Fibroblast of upper back skin (primary cell): Measurements from ENCODE around the gene FANCC.

Experiments
- DNase-seq: peaks from one replicate; pipeline ENCODE4 v3.0.0-alpha.2; 2013

Gene FANCC

DNA sequence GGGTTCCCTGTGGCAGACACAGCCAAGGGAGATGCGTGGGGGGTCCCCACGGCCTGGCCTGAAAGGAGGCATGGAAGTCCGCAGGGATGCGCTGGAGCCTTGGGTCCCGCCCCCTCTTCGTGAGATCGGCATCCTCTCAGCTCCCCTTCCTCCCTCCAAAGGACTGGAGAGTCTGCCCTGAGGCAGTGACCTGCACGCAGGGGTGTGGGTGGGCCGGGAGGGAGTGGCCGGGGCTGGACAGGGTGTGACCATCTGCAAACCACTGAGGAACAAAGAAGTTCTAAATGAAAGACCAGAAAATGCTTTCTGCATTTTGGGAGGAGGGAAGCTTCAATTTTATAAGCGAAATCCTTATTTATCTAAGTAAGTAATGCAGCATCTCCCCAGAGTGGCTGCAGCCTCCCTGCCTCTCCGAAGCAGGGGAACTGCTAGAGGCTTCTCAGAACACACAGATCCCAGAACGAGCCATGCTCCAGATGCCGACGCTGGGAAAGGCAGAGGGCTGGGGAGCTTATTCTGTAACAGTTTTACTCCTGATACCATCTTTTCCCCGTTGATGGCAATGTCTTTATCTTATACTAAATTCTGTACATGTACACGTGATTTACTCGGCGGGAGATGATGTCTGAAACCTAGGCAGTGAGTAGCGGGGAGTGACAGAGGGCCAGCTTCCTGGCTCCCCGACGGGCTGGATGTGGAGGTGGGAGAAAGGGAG is 221.7 kb downstream of the FANCC start:
- no peak for DNase-seq

- no peak for DNase-seq
Measured at GRCh38 chr9:95094002-95094401, 223.5 kb downstream of the FANCC start.

DNA sequence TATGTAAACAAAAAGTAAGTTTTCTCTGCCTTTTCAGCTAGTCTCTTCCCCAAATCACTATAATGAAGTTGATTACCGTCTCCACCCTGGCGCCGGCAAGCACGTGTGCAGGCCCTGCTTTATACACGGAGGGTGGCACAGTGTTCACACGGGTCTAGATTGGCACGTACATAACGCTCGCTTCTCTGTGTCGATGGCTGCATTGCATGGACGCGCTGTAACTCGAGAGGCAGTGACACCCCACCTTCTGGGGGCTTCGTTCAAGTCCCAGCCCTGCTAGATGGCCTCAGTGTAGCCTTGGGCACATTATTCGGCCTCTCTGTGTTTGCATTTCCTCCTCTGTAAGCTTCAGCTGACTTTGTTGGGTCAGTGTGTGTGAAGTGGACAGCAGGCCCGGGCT is 223.9 kb downstream of the FANCC start:
- DNase-seq = no peak

DNA sequence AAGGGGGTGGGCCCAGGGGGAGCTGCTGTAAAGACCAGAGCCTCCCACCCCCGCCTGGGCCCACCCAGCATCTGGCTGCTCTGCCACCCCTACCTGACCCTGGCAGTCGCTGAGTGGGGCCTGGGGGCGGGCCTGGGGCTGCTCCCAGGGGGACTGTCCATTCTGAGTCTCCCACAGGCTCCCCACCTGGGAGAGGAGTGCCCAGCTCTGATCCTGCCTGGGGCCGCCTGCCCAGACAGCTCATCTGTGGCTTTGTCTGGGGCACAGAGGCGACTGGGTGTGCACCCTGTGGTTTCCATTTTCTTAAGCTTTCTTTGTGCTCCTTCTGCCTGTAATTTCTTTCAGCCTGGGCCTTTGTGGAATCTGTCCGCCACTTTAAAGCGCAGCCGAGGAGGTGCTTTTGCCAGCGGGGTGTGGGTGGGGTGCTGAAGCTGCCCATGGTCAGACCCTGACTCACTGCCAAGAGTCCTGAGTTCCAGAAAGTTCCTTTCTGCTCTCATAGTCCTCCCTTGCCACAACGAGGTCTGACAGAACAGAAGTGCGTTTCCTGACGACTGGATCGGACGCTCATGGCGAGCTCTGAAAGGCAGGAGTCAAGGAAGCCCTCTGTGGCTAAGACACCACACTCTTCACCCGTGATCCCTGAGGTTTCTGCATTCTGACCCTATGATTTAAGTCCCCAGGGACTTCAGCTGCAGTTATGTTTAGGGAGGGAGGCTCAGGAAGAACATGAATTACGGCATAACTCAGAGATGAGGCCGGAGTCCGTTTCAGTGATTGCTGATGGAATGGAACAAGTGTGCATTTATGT is 225.0 kb downstream of the FANCC start:
- peak; percentile 92 for DNase-seq

GRCh38 chr9:95091601-95092261 is 225.8 kb downstream of the FANCC start:
- DNase-seq = peak; percentile 64

DNA sequence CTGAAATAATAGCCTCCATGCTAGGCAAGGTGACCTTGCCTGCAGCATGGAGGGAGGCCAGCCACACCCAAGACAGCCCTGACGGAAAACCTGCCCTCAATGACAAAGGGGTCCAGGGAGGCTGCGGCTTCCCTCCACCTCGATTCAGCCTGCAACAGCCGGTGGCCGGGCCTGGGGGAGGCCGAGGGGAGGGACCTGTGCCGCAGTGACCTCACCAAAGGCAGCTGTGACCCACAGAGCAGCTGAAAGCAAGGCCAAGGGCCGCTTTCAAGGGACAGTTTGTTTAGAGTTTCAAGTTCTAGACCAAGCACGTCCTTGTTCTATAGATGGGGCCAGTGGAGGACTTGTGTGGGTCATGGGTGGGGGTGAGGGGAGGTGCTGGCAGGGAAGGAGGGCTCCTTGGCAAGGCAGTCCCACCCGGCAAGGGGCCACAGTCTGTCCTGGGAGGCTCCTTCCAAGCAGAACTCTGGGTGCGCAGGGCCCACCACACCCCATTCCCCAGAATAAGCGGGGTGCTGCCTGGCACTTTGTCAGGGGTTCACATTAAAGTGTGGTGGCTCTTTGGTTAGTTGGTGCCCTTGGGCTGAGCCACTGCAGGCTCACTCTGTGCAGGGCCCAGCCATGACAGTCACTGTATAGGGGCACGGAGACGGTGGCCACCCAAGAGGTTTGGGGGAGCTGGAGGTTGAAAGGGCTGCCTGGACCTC is 226.5 kb downstream of the FANCC start:
- no peak for DNase-seq

- no peak for DNase-seq
Measured at GRCh38 chr9:95090023-95090791, 227.3 kb downstream of the FANCC start.

GRCh38 chr9:95089257-95090022 is 228.1 kb downstream of the FANCC start:
- no peak for DNase-seq

- DNase-seq = no peak
Measured at GRCh38 chr9:95088421-95089161, 228.9 kb downstream of the FANCC start.

DNA sequence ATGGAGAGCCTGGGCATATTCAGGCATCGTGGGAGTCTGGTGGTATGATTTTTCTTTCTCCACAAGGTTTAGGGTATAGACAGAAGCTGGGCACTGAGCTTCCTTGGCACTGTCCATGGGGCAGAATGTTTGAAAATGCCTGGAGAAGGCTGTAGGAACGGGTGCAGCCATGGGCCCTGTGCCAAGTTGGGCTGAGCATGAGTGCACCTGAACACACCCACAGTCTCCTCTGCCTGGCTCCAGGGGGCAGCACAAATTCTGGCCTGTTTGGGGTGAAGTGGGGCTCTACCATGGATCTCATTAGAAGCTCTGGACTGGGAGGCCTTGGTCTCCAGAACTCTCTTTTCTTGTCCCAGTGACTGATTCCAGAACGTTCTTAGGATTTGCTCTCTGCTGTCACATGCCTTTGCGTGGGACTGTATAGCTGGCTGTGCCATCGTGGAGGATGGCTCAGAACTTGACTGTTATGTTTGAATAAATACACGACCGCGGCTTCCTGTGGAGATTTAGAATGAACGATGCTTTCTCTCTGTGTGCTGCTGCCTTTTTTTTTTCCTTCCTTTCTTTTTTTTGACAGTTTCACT is 229.8 kb downstream of the FANCC start:
- no peak for DNase-seq

DNA sequence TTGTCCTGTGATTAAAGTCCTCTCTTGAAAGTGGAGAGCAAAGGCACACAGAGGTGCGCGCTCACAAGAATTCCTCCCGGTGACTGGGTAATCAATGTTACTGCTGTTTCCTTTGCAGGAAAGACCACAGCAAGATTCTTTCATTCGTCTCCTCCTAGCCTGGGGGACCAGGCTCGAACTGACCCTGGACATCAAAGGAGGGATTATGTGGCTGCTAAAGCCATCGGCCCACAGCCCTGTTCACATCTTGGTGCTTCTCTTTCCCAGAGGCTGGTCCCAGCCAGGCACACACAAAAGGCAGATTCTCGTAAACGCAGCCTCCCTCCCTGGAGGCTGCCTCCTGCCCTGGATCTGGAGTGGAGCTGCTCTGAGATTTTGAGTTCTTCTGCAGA is 230.9 kb downstream of the FANCC start:
- no peak for DNase-seq

GRCh38 chr9:95085861-95086563 is 231.5 kb downstream of the FANCC start:
- no peak for DNase-seq

GRCh38 chr9:95085036-95085770 is 232.3 kb downstream of the FANCC start:
- no peak for DNase-seq

DNA sequence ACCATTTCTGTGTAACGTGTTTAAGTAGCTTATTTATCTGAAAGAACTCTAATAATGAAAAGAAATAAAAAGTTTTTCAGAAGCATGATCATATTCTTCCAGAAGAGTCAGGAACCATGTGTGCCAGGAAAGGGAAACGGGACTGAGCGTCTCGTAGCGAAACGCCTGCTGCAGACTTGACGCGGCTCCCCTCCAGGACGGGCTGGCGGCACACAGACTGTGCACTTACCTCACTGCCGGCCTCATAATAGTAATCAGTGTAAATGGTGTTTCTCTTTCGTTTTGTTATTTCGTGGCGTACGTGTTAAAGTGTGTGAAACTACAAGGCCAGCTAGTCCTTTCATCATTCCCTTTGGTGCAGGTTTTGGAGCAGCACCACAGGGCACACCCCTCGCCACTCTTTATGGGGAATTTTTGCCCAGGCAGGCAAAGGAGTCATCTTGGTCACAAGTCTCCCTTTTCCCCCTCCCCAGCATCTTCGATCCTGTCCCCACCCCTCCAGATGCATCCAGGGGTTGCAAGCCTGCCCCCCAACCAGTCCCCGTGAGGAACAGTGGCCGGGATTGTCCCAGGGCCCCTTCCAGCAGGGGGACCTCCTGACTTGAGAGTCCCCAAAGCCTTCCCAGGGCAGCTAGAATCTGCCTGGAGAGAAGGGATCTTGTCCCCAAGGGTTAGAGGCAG is 233.1 kb downstream of the FANCC start:
- no peak for DNase-seq

- DNase-seq = no peak
Measured at GRCh38 chr9:95083086-95083768, 234.3 kb downstream of the FANCC start.

DNA sequence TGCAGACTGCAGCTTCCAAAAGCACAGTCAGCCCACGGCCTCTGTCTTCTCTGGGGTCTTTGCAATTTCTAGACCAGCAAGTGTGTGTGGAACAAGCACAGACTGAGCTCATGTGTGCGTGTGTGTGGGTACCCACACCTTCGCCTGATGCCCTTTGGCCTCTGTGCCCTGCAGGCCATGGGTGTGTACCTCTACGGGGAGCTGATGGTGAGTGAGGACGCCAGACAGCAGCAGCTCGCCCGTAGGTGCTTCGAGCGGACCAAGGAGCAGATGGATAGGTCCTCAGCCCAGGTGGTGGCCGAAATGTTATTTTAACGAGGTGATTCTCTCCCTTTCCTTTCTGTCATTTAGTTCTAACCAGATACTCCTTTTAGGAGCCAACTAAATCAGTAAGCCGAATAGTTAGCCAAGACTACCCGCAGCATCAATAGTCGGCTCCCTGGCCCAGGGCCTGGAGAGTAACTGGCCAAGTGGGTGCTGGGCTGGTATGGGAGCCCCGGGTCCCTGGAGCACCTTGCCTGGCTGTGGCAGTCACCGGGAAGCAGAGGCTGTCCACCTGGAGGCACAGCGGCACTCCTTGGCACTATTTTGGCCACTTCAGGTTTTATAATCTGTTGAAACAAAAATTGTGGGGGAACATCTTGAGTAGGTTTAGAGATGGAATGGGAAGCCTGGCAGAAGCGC is 235.0 kb downstream of the FANCC start:
- DNase-seq = no peak

- DNase-seq = no peak
Measured at GRCh38 chr9:95081998-95082397, 235.5 kb downstream of the FANCC start.
